Gastroesophageal sphincter (tissue), 3 donors: ENCODE measurements around the gene S100A7.

Experiments
- EP300 ChIP-seq: sonication (generic); formaldehyde crosslinking; IDR thresholded peaks from one replicate; pipeline ENCODE4 v1.6.1; 2017; ENCODE audit warnings: antibody characterized with exemption, mild to moderate bottlenecking
- POLR2A ChIP-seq, 2 donors: fragments of 450-650 bp; IDR thresholded peaks; one replicate each; pipeline ENCODE4 v1.6.1; 2017; ENCODE audit warnings: antibody characterized with exemption in 2 of 2, mild to moderate bottlenecking in 2 of 2, moderate library complexity in 1 of 2
- TF ChIP-seq, protein P1 (sequence below), 4 experiments: fragments of 200-600 bp in 2 of 4; fragments of 450-650 bp in 2 of 4; sonication (generic) in 1 of 4; IDR thresholded peaks; one replicate each; pipeline ENCODE4 v1.5.1; 2017 to 2019; ENCODE audit warnings: antibody characterized with exemption in 4 of 4, mild to moderate bottlenecking in 2 of 4, moderate library complexity in 2 of 4

DNA sequence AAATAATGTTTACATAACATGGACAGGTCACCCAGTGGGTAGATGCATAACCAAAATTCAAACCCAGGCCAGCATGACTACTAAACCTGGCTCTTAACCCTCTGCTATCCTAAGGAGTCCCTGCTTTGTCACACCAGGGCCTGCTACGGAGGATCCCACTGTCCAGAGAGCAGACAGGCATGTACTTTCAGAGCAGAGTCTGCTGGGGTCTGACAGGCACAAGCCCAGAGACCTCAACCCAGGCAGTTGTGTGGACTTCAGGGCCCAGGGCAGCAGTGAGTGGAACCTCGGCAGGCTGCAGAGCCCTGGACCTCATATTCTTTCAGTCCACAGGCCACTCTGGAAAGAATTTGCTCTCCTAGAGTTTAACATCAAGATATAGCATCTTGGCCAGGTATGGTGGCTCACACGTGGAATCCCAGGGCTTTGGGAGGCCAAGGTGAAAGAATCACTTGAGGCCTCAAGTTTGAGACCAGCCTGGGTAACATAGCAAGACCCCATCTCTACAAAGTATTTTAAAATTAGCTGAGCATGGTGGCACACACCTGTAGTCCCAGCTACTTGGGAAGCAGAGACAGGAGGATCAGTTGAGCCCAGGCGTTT lies 16.1 kb upstream of the S100A7 start:
- TF ChIP-seq, protein P1, sequence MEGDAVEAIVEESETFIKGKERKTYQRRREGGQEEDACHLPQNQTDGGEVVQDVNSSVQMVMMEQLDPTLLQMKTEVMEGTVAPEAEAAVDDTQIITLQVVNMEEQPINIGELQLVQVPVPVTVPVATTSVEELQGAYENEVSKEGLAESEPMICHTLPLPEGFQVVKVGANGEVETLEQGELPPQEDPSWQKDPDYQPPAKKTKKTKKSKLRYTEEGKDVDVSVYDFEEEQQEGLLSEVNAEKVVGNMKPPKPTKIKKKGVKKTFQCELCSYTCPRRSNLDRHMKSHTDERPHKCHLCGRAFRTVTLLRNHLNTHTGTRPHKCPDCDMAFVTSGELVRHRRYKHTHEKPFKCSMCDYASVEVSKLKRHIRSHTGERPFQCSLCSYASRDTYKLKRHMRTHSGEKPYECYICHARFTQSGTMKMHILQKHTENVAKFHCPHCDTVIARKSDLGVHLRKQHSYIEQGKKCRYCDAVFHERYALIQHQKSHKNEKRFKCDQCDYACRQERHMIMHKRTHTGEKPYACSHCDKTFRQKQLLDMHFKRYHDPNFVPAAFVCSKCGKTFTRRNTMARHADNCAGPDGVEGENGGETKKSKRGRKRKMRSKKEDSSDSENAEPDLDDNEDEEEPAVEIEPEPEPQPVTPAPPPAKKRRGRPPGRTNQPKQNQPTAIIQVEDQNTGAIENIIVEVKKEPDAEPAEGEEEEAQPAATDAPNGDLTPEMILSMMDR (IDR thresholded peaks at IDR 0.05): no peak
- TF ChIP-seq POLR2A (IDR thresholded peaks at IDR 0.05): no peak
- TF ChIP-seq EP300: no peak
